K562 (cell line): Measurements from ENCODE around the gene CARD11. TPM values are rescaled to one million over a fixed set of nuclear protein-coding genes. Genes with fewer than 3 reads are reported as not detected.

Source experiments
- ATAC-seq: fragments of 200-7000 bp; cut with Tn5 transposase; 3 replicates; pipeline ENCODE4 v1.9.1; 2020; ENCODE audit warnings: moderate library complexity
- BruUV-seq: library from RNA; stranded (reverse); fragments of 400-500 nt; replicated peaks from 2 replicates; lab custom pipeline; 2021; lab: Mats Ljungman, UMichigan
- CTCF ChIA-PET: fragments of 300-600 bp; formaldehyde crosslinking; extraction: SDS; loops from one replicate; lab custom pipeline; 2021; ENCODE audit warnings: low intra/inter-chr PET ratio; lab: Yijun Ruan, JAX
- POLR2A ChIA-PET: fragments of 300-600, 350-650 bp; sonication (Branson Sonifier 250); formaldehyde crosslinking; extraction: SDS; loops from one replicate; lab custom pipeline; 2021; ENCODE audit warnings: antibody characterized with exemption, inconsistent platforms; lab: Yijun Ruan, JAX
- DNase-seq, 4 experiments: peaks; one replicate each; pipeline versions ENCODE4 v3.0.0 to v3.0.0-alpha.2; 2011 to 2018; ENCODE audit warnings: low spot score in 3 of 4, mixed read lengths in 3 of 4; ENCODE audit errors: extremely low read depth in 1 of 4
- FAIRE-seq: peaks from 2 replicates; lab custom pipeline; 2011; peaks lifted over from hg19 to GRCh38; lab: Jason Lieb, UNC
- H2AFZ ChIP-seq: 2 replicates; pipeline ENCODE4 v1.6.0; 2011; ENCODE audit warnings: low read depth, low read length, control low read depth, inconsistent platforms
- H3K27ac ChIP-seq: fragments of 200-600 bp; 3 replicates; pipeline ENCODE4 v1.8.0; 2011; ENCODE audit warnings: low read depth, mild to moderate bottlenecking, control low read depth, inconsistent platforms, low read length, moderate library complexity, mixed read lengths; ENCODE audit errors: extremely low read depth
- H3K27me3 ChIP-seq, 2 experiments: fragments of 300-600 bp in 1 of 2; 2 replicates in 1 of 2; 3 replicates in 1 of 2; pipeline versions ENCODE4 v1.6.0 to v1.8.0; 2011; ENCODE audit warnings: inconsistent platforms in 2 of 2, low read length in 2 of 2, mild to moderate bottlenecking in 1 of 2, mixed read lengths in 1 of 2, moderate library complexity in 1 of 2; ENCODE audit not compliant: control insufficient read depth in 2 of 2, insufficient read depth in 2 of 2
- H3K36me3 ChIP-seq: fragments of 300-600 bp; 3 replicates; pipeline ENCODE4 v1.8.0; 2011; ENCODE audit warnings: mild to moderate bottlenecking, low read length, inconsistent platforms; ENCODE audit not compliant: control insufficient read depth, insufficient read depth
- H3K4me1 ChIP-seq, 2 experiments: fragments of 200-600 bp in 1 of 2; replicated peaks in 1 of 2; 2 replicates in 1 of 2; 3 replicates in 1 of 2; pipeline versions ENCODE4 v1.5.1 to v1.8.0; 2011; ENCODE audit warnings: inconsistent platforms in 2 of 2, low read length in 2 of 2, mild to moderate bottlenecking in 1 of 2, mixed read lengths in 1 of 2, moderate library complexity in 1 of 2; ENCODE audit not compliant: control insufficient read depth in 2 of 2, insufficient read depth in 2 of 2
- H3K4me2 ChIP-seq: 2 replicates; pipeline ENCODE4 v1.6.1; 2011; ENCODE audit warnings: low read length, control low read depth, inconsistent platforms, mixed read lengths; ENCODE audit not compliant: insufficient read depth
- H3K4me3 ChIP-seq: fragments of 200-600 bp; sonication (generic), shearing (Covaris generic); 2 replicates; pipeline ENCODE4 v1.5.1; 2016; ENCODE audit warnings: control low read depth, inconsistent platforms
- H3K79me2 ChIP-seq: fragments of 200-600 bp; 3 replicates; pipeline ENCODE4 v1.8.0; 2011; ENCODE audit warnings: low read length, inconsistent platforms; ENCODE audit not compliant: control insufficient read depth, insufficient read depth
- H3K9ac ChIP-seq, 2 experiments: 2 replicates each; pipeline versions ENCODE4 v1.6.0 to v1.6.1; 2011; ENCODE audit warnings: low read depth in 2 of 2, low read length in 2 of 2, control low read depth in 1 of 2, inconsistent platforms in 1 of 2, mild to moderate bottlenecking in 1 of 2, mixed read lengths in 1 of 2; ENCODE audit not compliant: insufficient read depth in 1 of 2
- H3K9me1 ChIP-seq: one replicate; pipeline ENCODE4 v1.6.0; 2011; ENCODE audit warnings: inconsistent platforms, mild to moderate bottlenecking, low read length, moderate library complexity; ENCODE audit not compliant: control insufficient read depth, insufficient read depth
- H3K9me3 ChIP-seq: replicated peaks from 2 replicates; pipeline ENCODE4 v1.5.1; 2011; ENCODE audit warnings: low read depth, low read length, inconsistent platforms; ENCODE audit not compliant: control insufficient read depth, insufficient read depth
- H4K20me1 ChIP-seq: replicated peaks from 2 replicates; pipeline ENCODE4 v1.6.1; 2011; ENCODE audit warnings: low read length, inconsistent platforms, mixed read lengths; ENCODE audit not compliant: control insufficient read depth, insufficient read depth
- ATF1 ChIP-seq, 2 experiments: fragments of 450-650 bp in 1 of 2; IDR thresholded peaks; 2 replicates each; pipeline ENCODE4 v1.6.1; 2016; ENCODE audit warnings: missing compliant biosample characterization in 1 of 2, missing genetic modification characterization in 1 of 2
- CBFB ChIP-seq: sonication (generic); formaldehyde crosslinking; IDR thresholded peaks from 2 replicates; pipeline ENCODE4 v1.4.0; 2020; ENCODE audit warnings: mild to moderate bottlenecking, missing genetic modification reagents
- CXXC5 ChIP-seq: fragments of 250-450 bp; sonication (Bioruptor Pico); IDR thresholded peaks from 2 replicates; pipeline ENCODE4 v1.8.0; 2022; ENCODE audit warnings: inconsistent platforms, mild to moderate bottlenecking, moderate library complexity
- ESRRB ChIP-seq: fragments of 250-450 bp; sonication (Bioruptor Pico); IDR thresholded peaks from 2 replicates; pipeline ENCODE4 v1.5.0; 2020; ENCODE audit warnings: mild to moderate bottlenecking, moderate library complexity, borderline replicate concordance
- FOS ChIP-seq: IDR thresholded peaks from 3 replicates; pipeline ENCODE4 v1.6.1; 2011; ENCODE audit not compliant: insufficient read length; ENCODE audit errors: extremely low read depth
- GTF2B ChIP-seq: IDR thresholded peaks from 2 replicates; pipeline ENCODE4 v1.6.1; 2011; ENCODE audit not compliant: insufficient read length; ENCODE audit errors: extremely low read depth
- LCOR ChIP-seq: sonication (generic); formaldehyde crosslinking; IDR thresholded peaks from 2 replicates; pipeline ENCODE4 v1.8.0; 2022; ENCODE audit warnings: mild to moderate bottlenecking, missing genetic modification reagents
- PHF21A ChIP-seq: fragments of 450-650 bp; IDR thresholded peaks from 2 replicates; pipeline ENCODE4 v1.6.1; 2017; ENCODE audit warnings: low read depth, borderline replicate concordance
- RBM15 ChIP-seq: fragments of 200-400 bp; formaldehyde crosslinking; IDR thresholded peaks from 2 replicates; pipeline ENCODE4 v1.6.1; 2018; ENCODE audit warnings: mild to moderate bottlenecking, low read length, moderate library complexity; ENCODE audit not compliant: insufficient read depth
- STAT5A ChIP-seq: IDR thresholded peaks from 2 replicates; pipeline ENCODE4 v1.6.1; 2012; ENCODE audit warnings: low read length, inconsistent platforms, borderline replicate concordance
- ZBTB1 ChIP-seq: sonication (generic); formaldehyde crosslinking; IDR thresholded peaks from 2 replicates; pipeline ENCODE4 v1.8.1; 2023; ENCODE audit warnings: missing genetic modification reagents, low read depth, mild to moderate bottlenecking, borderline replicate concordance
- ZBTB33 ChIP-seq: sonication (generic); formaldehyde crosslinking; IDR thresholded peaks from 2 replicates; pipeline ENCODE4 v1.8.1; 2023; ENCODE audit warnings: mild to moderate bottlenecking, missing genetic modification reagents
- ZNF23 ChIP-seq: fragments of 250-450 bp; sonication (Bioruptor Pico); IDR thresholded peaks from 2 replicates; pipeline ENCODE4 v1.4.0; 2020; ENCODE audit warnings: mild to moderate bottlenecking
- WGBS: fragments of 100-300 bp; shearing (Covaris generic); methylation state at CpG from one replicate; pipeline ENCODE4 v1.1.6; 2016; ENCODE audit warnings: low coverage, mixed read lengths; ENCODE audit not compliant: insufficient coverage; ENCODE audit errors: missing lambda C conversion rate; 5-methylcytosine and 5-hydroxymethylcytosine counted together
- in situ Hi-C: fragments of 300-500 bp; cut with MboI; formaldehyde crosslinking; loops from 4 replicates; pipeline ENCODE4 v1.15.0; 2018; ENCODE audit warnings: inconsistent platforms, mixed read lengths
- intact Hi-C: fragments of 100-400 bp; cut with micrococcal nuclease; formaldehyde crosslinking; loops from 2 replicates; pipeline ENCODE4 v1.14.2; 2022
- polyA plus RNA-seq, 8 experiments: library from polyadenylated mRNA; depleted of rRNA in 4 of 8; stranded (reverse) in 5 of 8; unstranded in 3 of 8; fragments of >200 nt; fragmentation: Nextera tagmentation in 2 of 8; fragmentation: Illumina TruSeq in 1 of 8; extraction: Ambion mirVana in 2 of 8; extraction: Trizol in 1 of 8; gene quantifications; 2 replicates each; pipeline versions ENCODE4 v1.2.1 to v1.2.3, GENCODE V29; 2011 to 2014; ENCODE audit warnings: inconsistent platforms in 1 of 8, missing spikeins in 1 of 8
- total RNA-seq, 7 experiments: library from RNA; depleted of rRNA in 6 of 7; stranded (reverse); fragments of >200 nt in 6 of 7; fragmentation: Illumina TruSeq in 2 of 7; extraction: Trizol in 2 of 7; gene quantifications; 2 replicates each; pipeline versions ENCODE4 v1.2.1 to v1.2.3, GENCODE V29; 2011 to 2021; ENCODE audit warnings: low replicate concordance in 1 of 7

Gene CARD11
- total and polyA plus RNA-seq, 9 of the 15 experiments (the other 6 are each of a cell fraction or from before 2014, with no cell fraction given) = 0.07 to 12.8 (median 5.7) TPM

- ChIA-PET CTCF (interaction anchor here (0.6 kb wide), 1 partner anchor 291 kb away, joined by 3 read pairs; no protein-coding TSS in a partner anchor), POLR2A (no interaction called here)
- BruUV-seq = no TSS peak
- Histone ChIP-seq H3K4me1 (peaks cover 0 to 2% of the 10 kb centered on the region in 2 experiments; a peak in 2 of 5 replicates), H3K36me3 (no peaks in the 10 kb centered on the region), H3K4me3 (no peak overlapping the region), H3K27me3 (no peaks in the 10 kb centered on the region), H2AFZ (no peak overlapping the region), H3K9me1 (no peaks in the 10 kb centered on the region), H3K9ac (no peak overlapping the region), H3K9me3 (no peaks in the 10 kb centered on the region), H3K79me2 (no peaks in the 10 kb centered on the region), H3K4me2 (no peak overlapping the region), H3K27ac (no peak overlapping the region), H4K20me1 (no peaks in the 10 kb centered on the region)
- WGBS = 68% methylated on average over 11 of the region's 17 CpGs
- TF ChIP-seq STAT5A (no peak), CBFB (no peak), ZNF23 (CRISPR knock-in tag) (no peak), FOS (no peak), ATF1 (CRISPR knock-in tag; IDR thresholded peaks at IDR 0.05) (no peak), ATF1 (tag; IDR thresholded peaks at IDR 0.05) (no peak), RBM15 (no peak), ESRRB (CRISPR knock-in tag) (no peak), GTF2B (no peak), CXXC5 (CRISPR knock-in tag) (no peak), ZBTB1 (no peak), LCOR (CRISPR knock-in tag) (no peak), PHF21A (no peak), ZBTB33 (CRISPR knock-in tag) (no peak)
- FAIRE-seq (no peak), ATAC-seq (no peak), DNase-seq (no peak)
- intact Hi-C loops (no loop called here), in situ Hi-C loops (no loop called here)
Measured at GRCh38 chr7:2909043-2909442, 134.6 kb downstream of the CARD11 start.
